Mesenchymal stem cell (in vitro differentiated cells and primary cell): Measurements from ENCODE around the gene RAPGEF1.
A peak's percentile ranks its signal among the peaks of the same experiment; 100 is the strongest.

ENCODE experiments used
- DNase-seq: peaks from one replicate; pipeline ENCODE4 v3.0.0-alpha.2; 2013
- H2AFZ ChIP-seq: one replicate; pipeline ENCODE4 v1.6.1; 2013; ENCODE audit warnings: low read depth, mild to moderate bottlenecking, control low read depth, inconsistent platforms, low read length, moderate library complexity
- H2AK5ac ChIP-seq: 2 replicates; pipeline ENCODE4 v1.6.1; 2013; ENCODE audit warnings: low read length, moderate library complexity, mild to moderate bottlenecking, inconsistent platforms; ENCODE audit not compliant: severe bottlenecking
- H2BK120ac ChIP-seq: one replicate; pipeline ENCODE4 v1.6.1; 2013; ENCODE audit warnings: low read depth, mild to moderate bottlenecking, inconsistent platforms, low read length, moderate library complexity
- H2BK12ac ChIP-seq, 2 experiments: one replicate each; pipeline ENCODE4 v1.6.1; 2013; ENCODE audit warnings: inconsistent platforms in 2 of 2, low read length in 2 of 2, mild to moderate bottlenecking in 2 of 2, moderate library complexity in 2 of 2, control low read depth in 1 of 2
- H2BK15ac ChIP-seq: one replicate; pipeline ENCODE4 v1.6.1; 2013; ENCODE audit warnings: mild to moderate bottlenecking, low read depth, inconsistent platforms; ENCODE audit not compliant: poor library complexity, severe bottlenecking
- H2BK5ac ChIP-seq: 2 replicates; pipeline ENCODE4 v1.6.1; 2013; ENCODE audit warnings: low read depth, mild to moderate bottlenecking, low read length, control low read depth, inconsistent platforms; ENCODE audit not compliant: poor library complexity, severe bottlenecking
- H3K14ac ChIP-seq, 2 experiments: one replicate each; pipeline ENCODE4 v1.6.1; 2013; ENCODE audit warnings: inconsistent platforms in 2 of 2, low read length in 2 of 2, control low read depth in 1 of 2, mild to moderate bottlenecking in 1 of 2, moderate library complexity in 1 of 2
- H3K18ac ChIP-seq, 2 experiments: one replicate each; pipeline ENCODE4 v1.6.1; 2013; ENCODE audit warnings: inconsistent platforms in 2 of 2, low read length in 2 of 2, control low read depth in 1 of 2, low read depth in 1 of 2, mild to moderate bottlenecking in 1 of 2
- H3K23ac ChIP-seq, 2 experiments: one replicate each; pipeline ENCODE4 v1.6.1; 2013; ENCODE audit warnings: inconsistent platforms in 2 of 2, low read length in 2 of 2, mild to moderate bottlenecking in 2 of 2, moderate library complexity in 2 of 2, control low read depth in 1 of 2
- H3K27ac ChIP-seq: 2 replicates; pipeline ENCODE4 v1.5.1; 2013; ENCODE audit warnings: mild to moderate bottlenecking, moderate library complexity, low read length, control low read depth, inconsistent platforms; ENCODE audit not compliant: poor library complexity, severe bottlenecking
- H3K27me3 ChIP-seq, 2 experiments: 2 replicates each; pipeline versions ENCODE4 v1.6.1 to v1.7.0; 2013; ENCODE audit warnings: low read length in 2 of 2, mild to moderate bottlenecking in 2 of 2, moderate library complexity in 2 of 2, control low read depth in 1 of 2, inconsistent platforms in 1 of 2; ENCODE audit not compliant: control insufficient read depth in 1 of 2, insufficient read depth in 1 of 2
- H3K36me3 ChIP-seq, 2 experiments: 2 replicates each; pipeline versions ENCODE4 v1.6.1 to v1.7.0; 2013; ENCODE audit warnings: low read length in 2 of 2, control low read depth in 1 of 2, inconsistent platforms in 1 of 2, low read depth in 1 of 2, mild to moderate bottlenecking in 1 of 2; ENCODE audit not compliant: insufficient read depth in 2 of 2, control insufficient read depth in 1 of 2
- H3K4ac ChIP-seq, 2 experiments: one replicate each; pipeline ENCODE4 v1.6.1; 2013; ENCODE audit warnings: inconsistent platforms in 2 of 2, low read length in 2 of 2, mild to moderate bottlenecking in 2 of 2, moderate library complexity in 2 of 2, control low read depth in 1 of 2, low read depth in 1 of 2
- H3K4me1 ChIP-seq: 2 replicates; pipeline ENCODE4 v1.6.1; 2013; ENCODE audit warnings: low read depth, low read length, control low read depth; ENCODE audit not compliant: control insufficient read depth, insufficient read depth
- H3K4me2 ChIP-seq: 2 replicates; pipeline ENCODE4 v1.6.1; 2013; ENCODE audit warnings: low read length, mild to moderate bottlenecking, inconsistent platforms; ENCODE audit not compliant: poor library complexity, severe bottlenecking
- H3K4me3 ChIP-seq, 2 experiments: 2 replicates each; pipeline versions ENCODE4 v1.5.1 to v1.7.0; 2013; ENCODE audit warnings: low read length in 2 of 2, mild to moderate bottlenecking in 2 of 2, control low read depth in 1 of 2, low read depth in 1 of 2; ENCODE audit not compliant: insufficient read depth in 1 of 2
- H3K79me1 ChIP-seq: replicated peaks from 2 replicates; pipeline ENCODE4 v1.6.1; 2013; ENCODE audit warnings: mild to moderate bottlenecking, control low read depth, low read length, inconsistent platforms; ENCODE audit not compliant: poor library complexity, severe bottlenecking
- H3K9ac ChIP-seq: 2 replicates; pipeline ENCODE4 v1.7.0; 2013; ENCODE audit warnings: mild to moderate bottlenecking, low read length, moderate library complexity
- H3K9me3 ChIP-seq: 2 replicates; pipeline ENCODE4 v1.7.0; 2013; ENCODE audit warnings: mild to moderate bottlenecking, low read length; ENCODE audit not compliant: control insufficient read depth
- H4K8ac ChIP-seq: one replicate; pipeline ENCODE4 v1.6.1; 2013; ENCODE audit warnings: inconsistent platforms, mild to moderate bottlenecking, low read length, moderate library complexity
- H4K91ac ChIP-seq: one replicate; pipeline ENCODE4 v1.6.1; 2013; ENCODE audit warnings: mild to moderate bottlenecking, low read length, inconsistent platforms
- WGBS: methylation state at CpG from one replicate; pipeline ENCODE4 v1.1.7; 2013; ENCODE audit warnings: mixed read lengths; 5-methylcytosine and 5-hydroxymethylcytosine counted together

RAPGEF1 gene

GRCh38 chr9:131616983-131617604 lies 122.8 kb downstream of the RAPGEF1 start:
- Histone ChIP-seq H4K8ac (no peak overlapping the region), H3K4ac (no peak overlapping the region), H3K18ac (no peak overlapping the region), H2BK120ac (no peak overlapping the region), H3K27me3 (no peaks in the 10 kb centered on the region), H3K4me3 (no peak overlapping the region), H2AK5ac (no peak overlapping the region), H2AFZ (no peak overlapping the region), H3K9ac (no peak overlapping the region), H3K14ac (no peak overlapping the region), H2BK12ac (no peak overlapping the region), H4K91ac (no peak overlapping the region), H2BK5ac (no peak overlapping the region), H3K27ac (no peak overlapping the region), H3K79me1 (peaks cover 1% of the 10 kb centered on the region), H3K36me3 (peaks cover 68 to 95% of the 10 kb centered on the region in 2 experiments), H2BK15ac (no peak overlapping the region), H3K4me1 (peaks cover 11% of the 10 kb centered on the region), H3K23ac (no peak overlapping the region), H3K9me3 (no peaks in the 10 kb centered on the region), H3K4me2 (no peak overlapping the region)
- 85% methylated on average over 5 of the region's 10 CpGs for WGBS
- no peak for DNase-seq

GRCh38 chr9:131614340-131614915 lies 125.4 kb downstream of the RAPGEF1 start:
- peaks cover 10% of the 10 kb centered on the region for H3K4me1 ChIP-seq
- H3K14ac ChIP-seq = no peak overlapping the region
- H3K4ac ChIP-seq = no peak overlapping the region
- H2BK12ac ChIP-seq = no peak overlapping the region
- H3K9ac ChIP-seq = no peak overlapping the region
- H3K18ac ChIP-seq = no peak overlapping the region
- H2AK5ac ChIP-seq = no peak overlapping the region
- no peaks in the 10 kb centered on the region for H3K27me3 ChIP-seq
- no peak overlapping the region for H3K4me2 ChIP-seq
- H3K9me3 ChIP-seq = no peaks in the 10 kb centered on the region
- DNase-seq = no peak
- no peak overlapping the region for H2BK5ac ChIP-seq
- H3K23ac ChIP-seq = no peak overlapping the region
- H2AFZ ChIP-seq = no peak overlapping the region
- H4K91ac ChIP-seq = no peak overlapping the region
- peaks cover 43 to 76% of the 10 kb centered on the region in 2 experiments for H3K36me3 ChIP-seq
- 96% methylated on average over 8 of the region's 8 CpGs for WGBS
- H2BK15ac ChIP-seq = no peak overlapping the region
- H2BK120ac ChIP-seq = no peak overlapping the region
- no peak overlapping the region for H3K27ac ChIP-seq
- H4K8ac ChIP-seq = no peak overlapping the region
- H3K4me3 ChIP-seq = no peak overlapping the region
- H3K79me1 ChIP-seq = no peaks in the 10 kb centered on the region

DNA sequence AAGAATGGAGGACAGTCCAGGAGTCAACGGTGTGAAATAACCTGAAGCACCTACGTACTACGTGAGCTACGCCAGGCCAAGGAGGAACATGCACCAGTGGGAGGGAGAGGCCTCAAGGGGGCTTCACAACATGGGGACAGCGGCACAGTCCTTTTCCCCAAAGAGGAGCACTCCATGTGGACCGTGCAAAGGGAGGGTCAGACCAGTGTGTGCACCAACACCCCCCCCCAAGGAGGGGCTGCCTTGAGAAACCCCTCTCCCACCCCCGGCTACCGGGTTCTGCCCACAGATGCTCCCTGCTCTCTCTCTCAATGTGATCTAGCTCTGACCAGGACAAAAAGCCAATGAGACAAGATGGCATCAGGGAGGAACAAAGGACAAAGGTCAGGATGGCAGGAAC lies 126.0 kb downstream of the RAPGEF1 start:
- Histone ChIP-seq H3K9me3 (no peaks in the 10 kb centered on the region), H3K14ac (no peak overlapping the region), H3K4me3 (no peak overlapping the region), H4K91ac (no peak overlapping the region), H2AK5ac (no peak overlapping the region), H2BK120ac (no peak overlapping the region), H3K4me1 (peaks cover 15% of the 10 kb centered on the region), H3K36me3 (peaks cover 38 to 71% of the 10 kb centered on the region in 2 experiments), H2AFZ (no peak overlapping the region), H3K4me2 (no peak overlapping the region), H2BK12ac (no peak overlapping the region), H3K9ac (no peak overlapping the region), H2BK15ac (no peak overlapping the region), H3K4ac (no peak overlapping the region), H3K27me3 (no peaks in the 10 kb centered on the region), H3K27ac (no peak overlapping the region), H3K18ac (no peak overlapping the region), H2BK5ac (no peak overlapping the region), H4K8ac (no peak overlapping the region), H3K23ac (no peak overlapping the region), H3K79me1 (no peaks in the 10 kb centered on the region)
- WGBS = 97% methylated on average over 6 of the region's 8 CpGs
- DNase-seq = no peak

DNA sequence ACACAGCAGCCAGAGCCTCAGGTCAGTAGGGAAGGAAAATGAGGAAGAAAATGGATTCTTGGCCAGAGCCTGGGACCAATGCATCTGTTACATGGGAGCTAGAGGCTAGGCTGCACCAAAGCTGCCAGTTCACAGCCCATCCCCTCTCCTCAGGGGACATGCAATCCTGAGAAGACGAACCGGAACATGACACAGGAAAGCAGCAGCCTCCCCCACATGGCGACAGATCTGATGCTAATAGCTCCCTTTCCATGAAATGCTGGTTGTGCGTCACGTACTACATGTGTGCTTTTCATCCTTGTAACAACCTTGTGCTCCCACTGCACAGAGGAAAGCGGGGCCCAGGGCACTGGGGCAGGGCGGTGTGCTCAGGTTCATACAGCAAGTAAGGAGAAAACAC lies 127.0 kb downstream of the RAPGEF1 start:
- H3K27me3 ChIP-seq = no peaks in the 10 kb centered on the region
- H2AK5ac ChIP-seq = no peak overlapping the region
- no peak overlapping the region for H3K23ac ChIP-seq
- 98% methylated on average over 7 of the region's 7 CpGs for whole genome bisulfite sequencing
- H3K27ac ChIP-seq = no peak overlapping the region
- H4K8ac ChIP-seq = no peak overlapping the region
- H2BK15ac ChIP-seq = no peak overlapping the region
- no peak overlapping the region for H3K4me3 ChIP-seq
- no peak overlapping the region for H3K4me2 ChIP-seq
- H3K36me3 ChIP-seq = peaks cover 33 to 61% of the 10 kb centered on the region in 2 experiments
- no peaks in the 10 kb centered on the region for H3K9me3 ChIP-seq
- H2BK12ac ChIP-seq = no peak overlapping the region
- no peak overlapping the region for H3K9ac ChIP-seq
- no peak overlapping the region for H2BK5ac ChIP-seq
- H3K4ac ChIP-seq = no peak overlapping the region
- no peak overlapping the region for H3K14ac ChIP-seq
- H2AFZ ChIP-seq = no peak overlapping the region
- no peak for DNase-seq
- H3K18ac ChIP-seq = no peak overlapping the region
- peak overlapping the region; percentile 35 for H4K91ac ChIP-seq
- H2BK120ac ChIP-seq = no peak overlapping the region
- H3K79me1 ChIP-seq = no peaks in the 10 kb centered on the region
- H3K4me1 ChIP-seq = peaks cover 20% of the 10 kb centered on the region
